Prostate gland (tissue), 2 donors: ENCODE measurements around the gene KRTAP5-11. TPM values are rescaled to one million over a fixed set of nuclear protein-coding genes. Genes with fewer than 3 reads are reported as not detected.
A peak's percentile ranks its signal among the peaks of the same experiment; 100 is the strongest.
"Not testable (repeated sequence)": the region's sequence is repeated elsewhere in the genome, so short reads cannot be mapped to it uniquely, and the experiment has no call there.

ENCODE experiments used
- DNase-seq: peaks from one replicate; pipeline ENCODE4 v3.0.0-alpha.2; 2019; ENCODE audit warnings: low spot score
- H3K27ac ChIP-seq, 2 donors: fragments of 200-600 bp; sonication (generic); 2 replicates each; pipeline ENCODE4 v1.5.1; 2017 to 2019
- H3K27me3 ChIP-seq: fragments of 200-600 bp; sonication (generic); replicated peaks from 2 replicates; pipeline ENCODE4 v1.5.1; 2019; ENCODE audit not compliant: insufficient read depth
- H3K36me3 ChIP-seq, 2 donors: fragments of 200-600 bp; sonication (generic); 1 replicate in 1 of 2; 2 replicates in 1 of 2; pipeline versions ENCODE4 v1.5.1 to v1.8.1; 2017 to 2019
- H3K4me1 ChIP-seq: fragments of 200-600 bp; sonication (generic); replicated peaks from 2 replicates; pipeline ENCODE4 v1.5.1; 2019
- H3K4me3 ChIP-seq, 2 donors: fragments of 200-600 bp; sonication (generic); 2 replicates each; pipeline ENCODE4 v1.5.1; 2017 to 2019
- H3K9me3 ChIP-seq: fragments of 200-600 bp; sonication (generic); 2 replicates; pipeline ENCODE4 v1.5.1; 2017
- CTCF ChIP-seq, 4 experiments: fragments of 200-600 bp in 2 of 4; fragments of 450-650 bp in 2 of 4; sonication (generic) in 2 of 4; IDR thresholded peaks; 1 replicate in 3 of 4; 2 replicates in 1 of 4; pipeline ENCODE4 v1.5.1; 2016 to 2019; ENCODE audit warnings: antibody characterized with exemption in 4 of 4, mild to moderate bottlenecking in 2 of 4, moderate library complexity in 2 of 4
- WGBS: methylation state at CpG from one replicate; pipeline ENCODE4 v1.1.5; 2018; 5-methylcytosine and 5-hydroxymethylcytosine counted together
- intact Hi-C: fragments of 100-400 bp; cut with DNase I; formaldehyde crosslinking; loops from one replicate; pipeline ENCODE4 v1.14.2; 2022
- total RNA-seq, 2 donors: library from RNA; depleted of rRNA; stranded (reverse); fragments of >200 nt; gene quantifications; one replicate each; pipeline ENCODE4 v1.1.0, GENCODE V29; 2016

KRTAP5-11 gene
- total RNA-seq, 2 donors from 2014 or later, result not detected

- WGBS, result 4% methylated on average over 55 of the region's 59 CpGs
- intact Hi-C loops, H3K27ac ChIP-seq, H3K36me3 ChIP-seq, H3K27me3 ChIP-seq, H3K4me3 ChIP-seq, H3K4me1 ChIP-seq, H3K9me3 ChIP-seq, DNase-seq: not testable (repeated sequence)
Measured at GRCh38 chr11:71607520-71608216, 25.0 kb upstream of the KRTAP5-11 start.

- WGBS, result 23% methylated on average over 37 of the region's 48 CpGs
- H3K27ac ChIP-seq, H3K4me1 ChIP-seq, H3K27me3 ChIP-seq, DNase-seq, H3K9me3 ChIP-seq, H3K36me3 ChIP-seq, intact Hi-C loops, H3K4me3 ChIP-seq: not testable (repeated sequence)
Measured at GRCh38 chr11:71606853-71607519, 24.3 kb upstream of the KRTAP5-11 start.

- intact Hi-C loops, H3K9me3 ChIP-seq, H3K4me3 ChIP-seq, H3K27me3 ChIP-seq, H3K4me1 ChIP-seq, H3K36me3 ChIP-seq, DNase-seq, H3K27ac ChIP-seq: not testable (repeated sequence)
- 32% methylated on average over 8 of the region's 17 CpGs for WGBS
- TF ChIP-seq CTCF (IDR thresholded peaks at IDR 0.05), result peak in 3 of 4 experiments; percentile 43 to 57 (median 50)
Measured at GRCh38 chr11:71604798-71605488, 22.3 kb upstream of the KRTAP5-11 start.

- intact Hi-C loops, H3K27ac ChIP-seq, H3K4me1 ChIP-seq, H3K27me3 ChIP-seq, H3K9me3 ChIP-seq, DNase-seq, H3K36me3 ChIP-seq, H3K4me3 ChIP-seq: not testable (repeated sequence)
- WGBS, result 63% methylated on average over 11 of the region's 11 CpGs
Measured at GRCh38 chr11:71603221-71603620, 20.5 kb upstream of the KRTAP5-11 start.

- H3K4me1 ChIP-seq, H3K27ac ChIP-seq, H3K36me3 ChIP-seq, H3K9me3 ChIP-seq, intact Hi-C loops, H3K27me3 ChIP-seq, H3K4me3 ChIP-seq, DNase-seq: not testable (repeated sequence)
- WGBS, result 50% methylated on average over 8 of the region's 8 CpGs
Measured at GRCh38 chr11:71589546-71589920, 6.9 kb upstream of the KRTAP5-11 start.

GRCh38 chr11:71588822-71589545 is 6.3 kb upstream of the KRTAP5-11 start:
- 59% methylated on average over 11 of the region's 11 CpGs for WGBS
- H3K27me3 ChIP-seq, H3K27ac ChIP-seq, H3K36me3 ChIP-seq, intact Hi-C loops, H3K4me1 ChIP-seq, H3K9me3 ChIP-seq, H3K4me3 ChIP-seq, DNase-seq: not testable (repeated sequence)

- H3K4me3 ChIP-seq, H3K36me3 ChIP-seq, H3K27ac ChIP-seq, H3K4me1 ChIP-seq, intact Hi-C loops, DNase-seq, H3K27me3 ChIP-seq, H3K9me3 ChIP-seq: not testable (repeated sequence)
- 55% methylated on average over 4 of the region's 4 CpGs for WGBS
Measured at GRCh38 chr11:71588314-71588713, 5.6 kb upstream of the KRTAP5-11 start.

- H3K4me3 ChIP-seq, H3K36me3 ChIP-seq, H3K27ac ChIP-seq, DNase-seq, H3K4me1 ChIP-seq, H3K27me3 ChIP-seq, H3K9me3 ChIP-seq, intact Hi-C loops: not testable (repeated sequence)
- 91% methylated on average over 5 of the region's 5 CpGs for WGBS
Measured at GRCh38 chr11:71585673-71586072, 3.0 kb upstream of the KRTAP5-11 start.

GRCh38 chr11:71582969-71583368 is 294 bp upstream of the KRTAP5-11 start:
- 92% methylated on average over 2 of the region's 2 CpGs for WGBS
- H3K27me3 ChIP-seq, intact Hi-C loops, H3K9me3 ChIP-seq, H3K27ac ChIP-seq, DNase-seq, H3K4me1 ChIP-seq, H3K4me3 ChIP-seq, H3K36me3 ChIP-seq: not testable (repeated sequence)
